ENCODE data around the gene FABP7.

DNA sequence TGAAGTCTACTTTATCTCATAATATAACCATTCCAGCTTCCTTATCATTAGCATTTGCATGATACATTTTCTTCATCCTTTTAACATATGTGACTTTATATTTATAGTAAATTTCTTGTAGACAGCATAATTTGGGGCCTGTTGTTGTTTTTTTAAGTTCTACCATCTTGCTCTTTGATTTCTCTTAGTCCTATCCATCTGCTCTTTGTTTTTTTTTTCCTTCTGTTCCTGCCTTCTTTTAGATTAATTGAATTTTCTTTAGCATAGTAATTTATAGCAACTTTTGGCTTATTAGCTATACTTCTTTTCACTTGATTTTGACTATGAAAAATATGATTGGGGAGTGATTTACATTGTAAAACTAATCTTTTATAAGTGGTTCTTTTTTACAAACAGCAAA is 19.2 kb upstream of the FABP7 start:
- TF ChIP-seq, protein P1, sequence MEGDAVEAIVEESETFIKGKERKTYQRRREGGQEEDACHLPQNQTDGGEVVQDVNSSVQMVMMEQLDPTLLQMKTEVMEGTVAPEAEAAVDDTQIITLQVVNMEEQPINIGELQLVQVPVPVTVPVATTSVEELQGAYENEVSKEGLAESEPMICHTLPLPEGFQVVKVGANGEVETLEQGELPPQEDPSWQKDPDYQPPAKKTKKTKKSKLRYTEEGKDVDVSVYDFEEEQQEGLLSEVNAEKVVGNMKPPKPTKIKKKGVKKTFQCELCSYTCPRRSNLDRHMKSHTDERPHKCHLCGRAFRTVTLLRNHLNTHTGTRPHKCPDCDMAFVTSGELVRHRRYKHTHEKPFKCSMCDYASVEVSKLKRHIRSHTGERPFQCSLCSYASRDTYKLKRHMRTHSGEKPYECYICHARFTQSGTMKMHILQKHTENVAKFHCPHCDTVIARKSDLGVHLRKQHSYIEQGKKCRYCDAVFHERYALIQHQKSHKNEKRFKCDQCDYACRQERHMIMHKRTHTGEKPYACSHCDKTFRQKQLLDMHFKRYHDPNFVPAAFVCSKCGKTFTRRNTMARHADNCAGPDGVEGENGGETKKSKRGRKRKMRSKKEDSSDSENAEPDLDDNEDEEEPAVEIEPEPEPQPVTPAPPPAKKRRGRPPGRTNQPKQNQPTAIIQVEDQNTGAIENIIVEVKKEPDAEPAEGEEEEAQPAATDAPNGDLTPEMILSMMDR (IDR thresholded peaks at IDR 0.05; ENCODE audit: low read depth, low read length, missing input control): no peak
- TF ChIP-seq, protein P2, sequence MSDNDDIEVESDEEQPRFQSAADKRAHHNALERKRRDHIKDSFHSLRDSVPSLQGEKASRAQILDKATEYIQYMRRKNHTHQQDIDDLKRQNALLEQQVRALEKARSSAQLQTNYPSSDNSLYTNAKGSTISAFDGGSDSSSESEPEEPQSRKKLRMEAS (IDR thresholded peaks at IDR 0.05): no peak
- TF ChIP-seq, protein P3, sequence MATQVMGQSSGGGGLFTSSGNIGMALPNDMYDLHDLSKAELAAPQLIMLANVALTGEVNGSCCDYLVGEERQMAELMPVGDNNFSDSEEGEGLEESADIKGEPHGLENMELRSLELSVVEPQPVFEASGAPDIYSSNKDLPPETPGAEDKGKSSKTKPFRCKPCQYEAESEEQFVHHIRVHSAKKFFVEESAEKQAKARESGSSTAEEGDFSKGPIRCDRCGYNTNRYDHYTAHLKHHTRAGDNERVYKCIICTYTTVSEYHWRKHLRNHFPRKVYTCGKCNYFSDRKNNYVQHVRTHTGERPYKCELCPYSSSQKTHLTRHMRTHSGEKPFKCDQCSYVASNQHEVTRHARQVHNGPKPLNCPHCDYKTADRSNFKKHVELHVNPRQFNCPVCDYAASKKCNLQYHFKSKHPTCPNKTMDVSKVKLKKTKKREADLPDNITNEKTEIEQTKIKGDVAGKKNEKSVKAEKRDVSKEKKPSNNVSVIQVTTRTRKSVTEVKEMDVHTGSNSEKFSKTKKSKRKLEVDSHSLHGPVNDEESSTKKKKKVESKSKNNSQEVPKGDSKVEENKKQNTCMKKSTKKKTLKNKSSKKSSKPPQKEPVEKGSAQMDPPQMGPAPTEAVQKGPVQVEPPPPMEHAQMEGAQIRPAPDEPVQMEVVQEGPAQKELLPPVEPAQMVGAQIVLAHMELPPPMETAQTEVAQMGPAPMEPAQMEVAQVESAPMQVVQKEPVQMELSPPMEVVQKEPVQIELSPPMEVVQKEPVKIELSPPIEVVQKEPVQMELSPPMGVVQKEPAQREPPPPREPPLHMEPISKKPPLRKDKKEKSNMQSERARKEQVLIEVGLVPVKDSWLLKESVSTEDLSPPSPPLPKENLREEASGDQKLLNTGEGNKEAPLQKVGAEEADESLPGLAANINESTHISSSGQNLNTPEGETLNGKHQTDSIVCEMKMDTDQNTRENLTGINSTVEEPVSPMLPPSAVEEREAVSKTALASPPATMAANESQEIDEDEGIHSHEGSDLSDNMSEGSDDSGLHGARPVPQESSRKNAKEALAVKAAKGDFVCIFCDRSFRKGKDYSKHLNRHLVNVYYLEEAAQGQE (IDR thresholded peaks at IDR 0.05): no peak

All from liver (tissue), 2 donors.